HEK293 (cell line): ENCODE data around the gene PBRM1.

Experiments used
- CTCF ChIA-PET: fragments of 350-600 bp; formaldehyde crosslinking; extraction: SDS; loops from one replicate; lab custom pipeline; 2021; ENCODE audit warnings: antibody characterized with exemption; lab: Yijun Ruan, JAX
- POLR2A ChIA-PET: fragments of 300-600 bp; formaldehyde crosslinking; extraction: SDS; loops from one replicate; lab custom pipeline; 2020; ENCODE audit warnings: antibody characterized with exemption, inconsistent platforms; lab: Yijun Ruan, JAX
- H3K27ac ChIP-seq: fragments of 200-500 bp; sonication (Bioruptor generic); 2 replicates; pipeline ENCODE4 v1.5.1; 2014; ENCODE audit warnings: low read depth, low read length, control low read depth, inconsistent platforms; ENCODE audit errors: extremely low read depth
- H3K36me3 ChIP-seq, 2 experiments: fragments of 200-500 bp in 1 of 2; sonication (Bioruptor generic) in 1 of 2; 1 replicate in 1 of 2; 2 replicates in 1 of 2; pipeline ENCODE4 v1.5.1; 2014 to 2017; ENCODE audit warnings: inconsistent platforms in 2 of 2, low read length in 2 of 2; ENCODE audit not compliant: control insufficient read depth in 2 of 2, insufficient read depth in 1 of 2
- H3K4me1 ChIP-seq: fragments of 200-500 bp; sonication (Bioruptor generic); 2 replicates; pipeline ENCODE4 v1.5.1; 2014; ENCODE audit warnings: mild to moderate bottlenecking, low read length, inconsistent platforms; ENCODE audit not compliant: control insufficient read depth, insufficient read depth
- H3K4me3 ChIP-seq: 2 replicates; pipeline ENCODE4 v1.5.1; 2011; ENCODE audit warnings: low read depth, mild to moderate bottlenecking, control low read depth, low read length, moderate library complexity
- H3K9me3 ChIP-seq: fragments of 200-500 bp; sonication (Bioruptor generic); 2 replicates; pipeline ENCODE4 v1.5.1; 2014; ENCODE audit warnings: low read depth, low read length, inconsistent platforms; ENCODE audit not compliant: control insufficient read depth, insufficient read depth
- HIC1 ChIP-seq: fragments of 450-650 bp; formaldehyde crosslinking; IDR thresholded peaks from 2 replicates; pipeline ENCODE4 v1.5.1; 2016; ENCODE audit warnings: missing biosample characterization, missing genetic modification characterization
- KLF17 ChIP-seq: fragments of 450-650 bp; formaldehyde crosslinking; IDR thresholded peaks from 2 replicates; pipeline ENCODE4 v1.5.1; 2016; ENCODE audit warnings: missing biosample characterization, missing genetic modification characterization
- KLF8 ChIP-seq: fragments of 450-650 bp; formaldehyde crosslinking; IDR thresholded peaks from 2 replicates; pipeline ENCODE4 v1.5.1; 2016; ENCODE audit warnings: missing biosample characterization, missing genetic modification characterization
- MYNN ChIP-seq: fragments of 450-650 bp; formaldehyde crosslinking; IDR thresholded peaks from 2 replicates; pipeline ENCODE4 v1.5.1; 2016; ENCODE audit warnings: missing biosample characterization, missing genetic modification characterization, borderline replicate concordance
- PRDM1 ChIP-seq: fragments of 450-650 bp; formaldehyde crosslinking; IDR thresholded peaks from 2 replicates; pipeline ENCODE4; 2016; ENCODE audit warnings: missing biosample characterization, missing genetic modification characterization
- PRDM10 ChIP-seq: fragments of 450-650 bp; formaldehyde crosslinking; IDR thresholded peaks from 2 replicates; pipeline ENCODE4 v1.5.1; 2016; ENCODE audit warnings: missing biosample characterization, missing genetic modification characterization
- PRDM4 ChIP-seq: fragments of 450-650 bp; formaldehyde crosslinking; IDR thresholded peaks from 2 replicates; pipeline ENCODE4 v1.5.1; 2017; ENCODE audit warnings: missing biosample characterization, missing genetic modification characterization
- YY2 ChIP-seq: fragments of 450-650 bp; formaldehyde crosslinking; IDR thresholded peaks from 2 replicates; pipeline ENCODE4 v1.5.1; 2016; ENCODE audit warnings: missing biosample characterization, missing genetic modification characterization
- ZBTB48 ChIP-seq: fragments of 450-650 bp; formaldehyde crosslinking; IDR thresholded peaks from 2 replicates; pipeline ENCODE4 v1.5.1; 2016; ENCODE audit warnings: missing biosample characterization, missing genetic modification characterization
- ZNF133 ChIP-seq: fragments of 450-650 bp; formaldehyde crosslinking; IDR thresholded peaks from 2 replicates; pipeline ENCODE4 v1.5.1; 2016; ENCODE audit warnings: missing biosample characterization, missing genetic modification characterization
- ZNF19 ChIP-seq: fragments of 450-650 bp; formaldehyde crosslinking; IDR thresholded peaks from 2 replicates; pipeline ENCODE4; 2016; ENCODE audit warnings: missing biosample characterization, missing genetic modification characterization, low read depth
- ZNF391 ChIP-seq: fragments of 450-650 bp; formaldehyde crosslinking; IDR thresholded peaks from 2 replicates; pipeline ENCODE4 v1.5.1; 2016; ENCODE audit warnings: low read depth, missing biosample characterization, missing genetic modification characterization, borderline replicate concordance
- ZNF449 ChIP-seq: fragments of 450-650 bp; formaldehyde crosslinking; IDR thresholded peaks from 2 replicates; pipeline ENCODE4 v1.5.1; 2017; ENCODE audit warnings: missing biosample characterization, mild to moderate bottlenecking, missing genetic modification characterization, moderate library complexity
- ZNF660 ChIP-seq: fragments of 450-650 bp; IDR thresholded peaks from 2 replicates; pipeline ENCODE4 v1.5.1; 2018; ENCODE audit warnings: missing biosample characterization, mild to moderate bottlenecking, missing genetic modification characterization
- ZNF843 ChIP-seq: fragments of 450-650 bp; formaldehyde crosslinking; IDR thresholded peaks from 2 replicates; pipeline ENCODE4 v1.5.1; 2016; ENCODE audit warnings: missing biosample characterization, missing genetic modification characterization

The PBRM1 gene

GRCh38 chr3:52705438-52705687 is 19.6 kb upstream of the PBRM1 start:
- ChIA-PET POLR2A (interaction anchor here (0.9 to 3.3 kb wide), 5 partner anchors 8 to 169 kb away, joined by 3 to 13 read pairs (median 4); partner anchors contain the start of genes GNL3, NEK4, PBRM1 and UQCC5), CTCF (no interaction called here)
- H3K9me3 ChIP-seq, result no peaks in the 10 kb centered on the region
- H3K27ac ChIP-seq, result peak overlapping the region; percentile 64
- H3K4me1 ChIP-seq, result peaks cover 3% of the 10 kb centered on the region; the same call in 1 of the 2 replicates
- H3K36me3 ChIP-seq, result peaks cover 14 to 22% of the 10 kb centered on the region in 2 experiments
- H3K4me3 ChIP-seq, result peak overlapping the region; percentile 100
- TF ChIP-seq ZNF843 (tag by site-specific recombination) (no peak), ZNF660 (tag by site-specific recombination) (0 out of 2 replicates have a peak, but pooled peaks have one; percentile 11), ZNF391 (no peak), KLF8 (tag by site-specific recombination) (peak; percentile 60; the same call in 1 of the 2 replicates), KLF17 (tag by site-specific recombination) (no peak), HIC1 (tag by site-specific recombination) (no peak), MYNN (no peak), PRDM4 (tag by site-specific recombination) (no peak), YY2 (no peak), PRDM10 (tag by site-specific recombination) (peak; percentile 85; the same call in 1 of the 2 replicates), ZBTB48 (tag by site-specific recombination) (0 out of 2 replicates have a peak, but pooled peaks have one; percentile 6), ZNF133 (0 out of 2 replicates have a peak, but pooled peaks have one; percentile 9), PRDM1 (tag by site-specific recombination) (no peak), ZNF449 (tag by site-specific recombination) (peak; percentile 98), ZNF19 (tag by site-specific recombination) (no peak)
